ENCODE results near the gene PKN3. TPM values are rescaled to one million over a fixed set of nuclear protein-coding genes. Genes with fewer than 3 reads are reported as not detected.
"Not testable (repeated sequence)": the region's sequence is repeated elsewhere in the genome, so short reads cannot be mapped to it uniquely, and the experiment has no call there.

Gene PKN3
- 1.7 TPM for total RNA-seq (ENCODE audit: insufficient read depth, low replicate concordance)

DNA sequence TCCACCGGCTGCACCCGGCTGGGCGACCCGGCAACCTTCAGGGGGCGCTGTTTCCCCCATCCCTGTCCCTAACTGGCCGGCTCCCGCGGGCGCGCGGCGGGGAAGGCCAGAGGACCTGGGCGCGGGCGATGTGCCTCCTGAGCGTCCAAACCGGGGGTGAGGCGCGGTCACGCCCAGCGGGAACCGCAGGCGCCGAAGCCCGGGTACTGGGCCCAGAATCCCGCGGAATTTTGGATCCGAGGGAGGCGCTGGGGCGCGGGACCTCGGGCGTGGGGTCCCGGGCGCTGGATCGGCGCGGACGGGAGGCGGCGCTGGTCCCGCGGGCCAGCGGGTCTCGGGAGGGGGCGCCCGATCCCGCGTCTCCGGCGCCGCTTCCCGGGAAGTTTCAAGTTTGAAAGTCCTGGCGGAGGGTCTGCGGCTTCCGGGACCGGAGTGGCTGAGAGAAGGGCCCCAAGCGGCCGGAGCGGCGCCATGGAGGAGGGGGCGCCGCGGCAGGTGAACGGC lies at the start of gene PKN3:
TSS of gene PKN3 (plus strand) at position 59 of the 504 bp plus-strand sequence. CDS start at position 472, 413 bp downstream.
- peak; percentile 82 for DNase-seq (ENCODE audit: low spot score)

DNA sequence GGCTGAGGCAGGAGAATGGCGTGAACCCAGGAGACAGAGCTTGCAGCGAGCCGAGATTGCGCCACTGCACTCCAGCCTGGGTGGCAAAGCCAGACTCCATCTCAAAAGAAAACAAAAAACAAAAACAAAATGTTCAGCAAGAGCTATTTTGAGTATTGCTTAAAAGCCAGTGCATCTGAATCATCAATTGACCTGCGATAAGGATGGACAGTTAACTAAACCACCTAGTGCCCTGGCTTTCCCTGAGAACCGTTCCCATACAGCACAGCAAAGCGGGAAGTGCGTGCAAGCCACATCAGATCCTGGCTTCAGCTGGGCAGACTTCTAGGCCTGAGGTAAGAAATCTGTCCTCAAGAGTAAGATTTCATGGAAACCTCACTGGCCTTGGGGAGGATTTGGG lies 48.4 kb upstream of the PKN3 start:
- no peak for DNase-seq (ENCODE audit: low spot score)

DNA sequence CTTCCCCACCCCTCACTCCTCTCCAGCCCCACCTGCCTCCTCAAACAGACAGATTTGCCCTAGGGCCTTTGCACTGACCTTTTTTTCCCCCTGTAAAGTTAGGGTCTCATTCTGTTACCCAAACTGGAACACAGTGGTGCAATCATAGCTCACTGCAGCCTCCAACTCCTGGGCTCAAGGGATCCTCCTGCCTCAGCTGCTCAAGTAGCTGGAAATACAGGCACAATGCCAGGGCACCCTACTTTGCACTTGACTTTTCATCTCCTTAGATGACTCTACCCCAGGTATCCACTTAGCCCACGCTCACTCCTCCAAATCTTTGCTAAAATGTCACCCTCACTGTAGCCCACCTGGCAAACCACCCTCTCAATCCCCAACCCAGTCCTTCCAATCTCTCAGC lies 47.8 kb upstream of the PKN3 start:
- DNase-seq (ENCODE audit: low spot score) = no peak

DNA sequence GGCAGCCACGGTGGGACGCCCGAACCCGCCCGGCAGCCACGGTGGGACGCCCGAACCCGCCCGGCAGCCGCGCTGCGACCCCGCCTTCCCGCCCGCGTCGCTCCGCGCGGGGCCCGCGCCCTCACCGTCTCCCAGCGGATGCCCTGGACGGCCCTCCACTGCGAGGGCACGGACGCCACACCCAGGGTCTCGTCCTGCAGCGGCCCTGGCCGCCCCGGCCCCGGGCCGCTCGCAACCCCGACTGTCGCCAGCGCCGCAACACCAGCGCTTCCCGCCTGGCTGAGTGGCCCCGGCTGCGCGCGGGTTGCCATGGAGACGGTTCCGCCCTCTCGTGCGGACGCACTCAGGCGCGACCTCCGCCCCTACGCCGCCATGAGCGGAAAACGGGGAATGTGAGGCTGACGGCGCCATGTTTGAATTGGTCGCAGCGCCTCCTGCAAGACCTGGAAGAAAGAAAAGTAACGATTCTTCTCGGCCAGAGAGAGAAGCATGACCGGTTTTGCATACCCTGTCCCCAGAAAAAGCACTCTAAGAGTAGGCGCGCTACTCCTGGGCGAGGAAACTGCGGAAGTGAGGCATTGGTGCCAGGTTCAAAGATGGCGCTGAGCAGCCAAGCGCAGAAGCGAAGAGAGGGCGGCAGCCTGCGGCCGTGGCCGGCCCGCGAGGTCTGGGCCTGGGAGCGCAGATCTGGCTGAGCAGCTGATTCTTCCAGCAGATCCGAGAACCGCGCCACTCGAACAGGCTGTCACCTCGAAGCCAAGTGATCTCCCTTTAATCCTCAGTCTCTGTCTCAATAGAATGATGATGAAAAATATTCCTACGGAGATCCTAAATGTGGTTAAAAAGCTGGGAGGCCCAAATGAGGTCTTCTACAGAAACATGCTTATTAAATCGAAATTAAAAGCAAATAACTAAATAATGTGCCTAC lies 45.6 kb upstream of the PKN3 start, which contains the start of gene DYNC2I2:
TSS of gene DYNC2I2 (minus strand) at position 432 of the 928 bp plus-strand sequence. CDS start at position 311, 121 bp downstream.
- peak; percentile 97 for DNase-seq (ENCODE audit: low spot score)

DNA sequence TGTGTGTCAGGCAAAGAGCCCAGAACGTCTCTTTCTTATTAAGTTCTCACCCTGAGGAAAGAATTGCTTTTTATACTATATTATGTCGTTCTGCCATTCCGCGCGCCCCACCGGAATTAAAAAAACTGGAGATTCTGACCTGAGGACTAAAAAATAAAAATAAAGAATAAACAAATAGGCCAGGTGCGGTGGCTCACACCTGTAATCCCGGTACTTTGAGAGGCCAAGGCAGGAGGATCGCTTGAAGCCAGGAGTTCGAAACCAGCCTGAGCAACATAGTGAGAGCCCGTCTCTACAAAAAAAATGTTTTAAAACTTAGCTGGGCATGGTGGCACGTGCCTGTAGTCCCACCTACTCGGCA lies 45.0 kb upstream of the PKN3 start:
- no peak for DNase-seq (ENCODE audit: low spot score)

DNA sequence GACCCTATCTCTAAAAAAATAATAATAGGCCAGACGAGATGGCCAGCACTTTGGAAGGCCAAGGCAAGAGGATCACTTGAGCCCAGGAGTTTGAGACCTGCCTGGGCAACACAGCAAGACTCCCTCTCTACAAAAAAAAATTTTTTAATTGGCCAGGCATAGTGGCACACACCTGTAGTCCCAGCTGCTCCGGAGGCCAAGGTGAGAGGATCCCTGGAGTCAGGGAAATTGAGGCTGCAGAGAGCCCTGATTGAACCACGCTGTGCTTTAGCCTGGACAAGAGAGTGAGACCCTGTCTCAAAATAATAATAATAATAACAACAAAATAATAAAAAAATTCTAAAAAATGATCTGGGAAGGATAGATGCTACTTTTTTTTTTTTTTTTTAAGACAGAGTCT lies 44.5 kb upstream of the PKN3 start:
- no peak for DNase-seq (ENCODE audit: low spot score)

DNA sequence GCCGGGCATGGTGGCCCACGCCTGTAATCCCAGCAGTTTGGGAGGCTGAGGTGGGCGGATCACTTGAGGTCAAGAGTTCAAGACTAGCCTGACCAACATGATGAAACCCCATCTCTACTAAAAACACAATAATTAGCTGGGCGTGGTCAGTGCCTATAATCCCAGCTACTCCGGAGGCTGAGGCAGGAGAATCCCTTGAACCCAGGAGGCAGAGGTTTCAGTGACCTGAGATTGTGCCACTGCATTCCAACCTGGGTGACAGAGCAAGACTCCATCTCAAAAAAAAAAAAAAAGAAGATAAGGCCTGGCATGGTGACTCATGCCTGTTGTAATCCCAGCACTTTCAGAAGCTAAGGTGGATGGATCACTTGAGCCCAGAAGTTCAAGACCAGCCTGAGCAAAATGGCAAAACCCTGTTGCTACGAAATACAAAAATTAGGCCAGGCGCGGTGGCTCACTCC lies 35.8 kb upstream of the PKN3 start:
- DNase-seq (ENCODE audit: low spot score) = not testable (repeated sequence)

DNA sequence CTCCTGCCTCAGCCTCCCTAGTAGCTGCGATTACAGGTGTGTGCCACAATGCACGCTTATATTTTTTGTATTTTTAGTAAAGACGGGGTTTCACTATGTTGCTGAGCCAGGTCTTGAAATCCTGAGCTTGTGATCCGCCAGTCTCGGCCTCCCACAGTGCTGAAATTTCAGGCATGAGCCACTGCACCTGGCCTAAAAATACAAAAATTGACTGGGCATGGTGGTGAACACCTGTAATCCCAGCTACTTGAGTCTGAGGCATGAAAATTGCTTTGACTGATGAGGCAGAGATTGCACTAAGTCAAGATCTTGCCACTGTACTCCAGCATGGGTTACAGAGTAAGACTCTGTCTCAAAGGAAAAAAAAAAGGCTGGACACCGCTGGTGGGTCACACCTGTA lies 32.5 kb upstream of the PKN3 start:
- DNase-seq (ENCODE audit: low spot score) = no peak

DNA sequence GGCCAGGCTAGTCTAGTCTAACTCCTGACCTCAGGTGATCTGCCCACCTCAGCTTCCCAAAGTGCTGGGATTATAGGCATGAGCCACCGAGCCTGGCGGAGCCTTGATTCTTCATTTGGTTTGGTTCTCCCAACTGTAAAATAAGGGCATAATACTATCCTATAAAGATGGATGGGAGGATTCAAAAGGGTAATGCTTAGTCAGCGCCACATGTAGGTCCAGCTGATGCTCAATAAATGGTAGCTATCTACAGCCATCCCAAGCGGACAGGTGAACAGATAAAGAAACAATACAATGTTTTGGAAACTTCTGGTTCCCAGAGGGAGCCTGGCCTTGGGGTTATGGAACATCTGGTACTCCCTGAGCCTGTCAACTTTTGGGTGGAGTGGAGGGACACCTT lies 26.9 kb upstream of the PKN3 start:
- DNase-seq (ENCODE audit: low spot score) = no peak

DNA sequence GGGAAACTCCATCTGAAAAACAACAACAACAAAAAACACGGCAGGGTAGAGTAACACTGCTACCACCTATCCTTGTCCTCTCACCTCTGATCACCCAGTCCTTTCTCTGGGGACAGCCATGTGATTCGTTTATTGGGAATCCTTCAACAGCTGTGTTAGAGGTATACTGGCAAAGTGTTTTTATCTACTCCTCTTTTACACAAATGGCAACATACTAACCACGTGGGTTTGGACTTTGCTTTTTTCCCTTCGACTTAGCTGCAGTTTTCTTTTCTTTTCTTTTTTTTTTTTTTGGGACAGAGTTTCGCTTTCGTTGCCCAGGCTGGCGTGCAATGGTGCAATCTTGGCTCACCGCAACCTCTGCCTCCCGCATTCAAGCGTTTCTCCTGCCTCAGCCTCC lies 24.5 kb upstream of the PKN3 start:
- DNase-seq (ENCODE audit: low spot score) = no peak

DNA sequence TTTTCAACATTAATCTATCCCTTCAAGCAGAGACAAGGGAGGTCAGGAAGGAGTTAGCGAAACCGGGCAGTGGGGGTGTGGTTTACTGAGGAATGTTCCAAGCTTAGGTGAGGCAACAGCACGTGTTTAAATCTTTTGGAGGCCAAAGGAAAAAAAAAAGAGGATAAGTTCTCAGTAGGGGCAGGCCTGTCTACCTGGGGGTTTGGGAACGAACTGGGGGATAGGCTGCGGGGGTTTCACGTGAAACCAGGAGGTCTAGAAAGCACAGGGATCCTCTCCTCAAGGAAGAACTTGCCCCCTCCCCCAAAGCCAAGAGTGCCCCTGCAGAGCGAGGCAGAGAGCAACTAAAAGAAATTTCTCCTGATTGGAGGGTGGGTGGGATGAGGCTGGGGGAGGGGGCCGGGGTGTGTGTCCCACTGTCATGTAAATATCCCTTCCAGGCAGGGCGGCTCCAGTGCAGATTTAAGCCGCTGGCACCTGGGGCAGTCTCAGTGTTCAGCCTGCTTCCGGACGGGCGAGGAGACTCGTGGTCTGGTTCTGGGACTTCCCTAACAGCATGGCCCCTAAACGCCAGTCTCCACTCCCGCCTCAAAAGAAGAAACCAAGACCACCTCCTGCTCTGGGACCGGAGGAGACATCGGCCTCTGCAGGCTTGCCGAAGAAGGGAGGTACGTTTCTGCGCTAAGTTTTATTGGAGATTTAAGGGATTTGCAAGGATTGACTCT lies 18.8 kb upstream of the PKN3 start:
- DNase-seq (ENCODE audit: low spot score) = peak; percentile 56

DNA sequence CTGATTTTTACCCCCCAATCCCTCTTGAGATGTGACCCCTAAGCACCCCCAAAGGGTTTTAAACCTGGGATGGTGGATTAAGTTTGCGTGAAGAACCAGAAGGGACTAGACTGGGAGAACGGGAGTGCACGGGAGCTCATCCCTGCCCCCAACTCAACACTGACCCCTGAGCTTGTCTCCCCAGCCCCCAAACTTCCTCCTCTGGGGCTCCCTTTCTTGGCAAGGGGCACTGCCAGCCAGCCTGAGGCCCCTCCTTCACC lies 18.3 kb upstream of the PKN3 start:
- DNase-seq (ENCODE audit: low spot score) = no peak

DNA sequence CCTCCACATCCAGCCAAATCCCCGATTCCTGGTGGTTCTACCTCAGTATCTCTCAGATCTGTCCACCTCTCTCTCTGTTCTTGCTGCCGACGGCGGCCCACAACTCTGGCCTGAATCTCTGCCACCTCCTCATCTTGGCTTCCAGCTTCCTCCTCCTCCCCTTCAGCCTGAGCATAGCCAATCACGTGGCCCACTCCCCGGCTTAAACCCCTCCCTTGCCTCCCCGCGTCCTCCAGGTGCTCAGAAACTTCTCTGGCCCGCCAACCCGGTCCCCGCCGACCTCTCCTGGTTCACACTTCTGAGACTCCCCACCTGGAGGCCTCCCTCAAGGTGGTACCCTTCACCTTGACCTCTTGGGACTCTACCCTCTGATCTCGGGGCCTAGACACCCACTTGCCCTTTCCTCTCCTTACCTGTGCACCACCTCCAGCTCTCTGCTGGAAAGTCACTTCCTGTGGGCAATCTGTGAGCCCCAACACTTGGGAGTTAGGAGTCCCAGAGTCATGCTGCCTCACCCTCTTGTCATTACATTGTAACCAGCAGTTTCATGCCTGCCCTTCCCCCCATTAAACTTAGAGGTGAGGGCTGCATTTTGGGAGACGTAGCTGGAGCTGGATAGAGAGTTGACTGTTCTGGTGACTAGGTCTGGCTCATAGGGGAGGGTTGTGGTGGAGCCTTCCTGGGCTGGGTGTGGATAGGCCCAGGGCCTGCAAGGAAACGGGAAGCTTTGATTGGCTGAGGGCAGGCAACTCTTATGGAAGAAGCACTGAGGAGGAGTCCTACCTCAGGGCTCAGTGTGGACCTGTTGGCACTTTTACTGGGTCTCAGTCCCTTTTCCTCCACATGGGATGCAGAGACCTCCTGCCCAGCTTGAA lies 17.7 kb upstream of the PKN3 start:
- peak; percentile 86 for DNase-seq (ENCODE audit: low spot score)

DNA sequence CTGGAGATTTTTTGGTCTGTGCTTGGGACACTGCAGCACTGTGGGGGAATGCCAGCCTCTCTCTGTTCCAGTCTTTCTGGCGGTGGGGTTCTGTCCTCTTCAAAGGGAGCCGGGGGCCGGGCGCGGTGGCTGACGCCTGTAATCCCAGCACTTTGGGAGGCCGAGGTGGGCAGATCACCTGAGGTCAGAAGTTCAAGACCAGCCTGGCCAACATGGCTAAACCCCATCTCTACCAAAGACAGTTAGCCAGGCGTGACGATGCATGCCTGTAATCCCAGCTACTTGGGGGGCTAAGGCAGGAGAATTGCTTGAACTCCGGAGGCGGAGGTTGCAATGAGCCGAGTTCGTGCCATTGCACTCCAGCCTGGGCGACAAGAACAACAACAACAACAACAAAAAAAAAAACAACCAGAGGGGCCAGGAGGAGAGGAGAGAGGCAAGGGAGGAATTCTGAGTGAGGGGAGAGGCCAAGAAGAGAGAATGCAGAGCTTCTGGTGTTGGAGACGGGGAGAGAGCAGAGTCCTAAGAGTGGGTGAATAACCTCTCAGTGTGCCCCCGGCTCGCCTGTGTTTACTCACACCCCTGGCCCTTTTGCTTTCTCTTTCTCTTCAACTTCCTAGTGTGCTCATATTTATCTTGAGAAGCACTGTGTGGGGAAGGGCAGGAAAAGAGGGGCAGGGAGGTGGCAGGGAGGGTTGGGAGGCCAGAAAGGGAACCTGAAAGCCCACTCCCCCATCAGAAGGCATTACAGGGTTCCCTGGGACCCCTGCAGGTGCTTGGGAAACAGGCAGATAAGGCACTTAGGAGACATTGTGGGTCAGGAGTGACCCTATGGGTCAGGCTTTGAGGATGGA lies 16.4 kb upstream of the PKN3 start:
- DNase-seq (ENCODE audit: low spot score) = no peak

DNA sequence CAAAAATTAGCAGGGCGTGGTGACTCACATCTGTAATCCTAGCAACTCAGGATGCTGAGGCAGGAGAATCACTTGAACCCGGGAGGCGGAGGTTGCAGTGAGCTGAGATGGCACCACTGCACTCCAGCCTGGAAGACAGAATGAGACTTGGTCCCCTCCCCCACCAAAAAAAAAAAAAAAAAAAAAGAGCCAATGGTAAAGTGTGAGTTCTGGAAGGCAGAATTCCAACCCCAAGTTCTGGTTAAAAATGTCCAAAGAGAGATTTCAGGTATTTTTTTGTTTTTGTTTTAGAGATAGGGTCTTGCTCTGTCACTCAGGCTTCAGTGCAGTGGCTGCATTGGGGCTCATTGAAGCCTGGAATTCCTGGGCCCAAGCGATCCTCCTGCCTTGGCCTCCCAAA lies 14.8 kb upstream of the PKN3 start:
- DNase-seq (ENCODE audit: low spot score) = no peak

DNA sequence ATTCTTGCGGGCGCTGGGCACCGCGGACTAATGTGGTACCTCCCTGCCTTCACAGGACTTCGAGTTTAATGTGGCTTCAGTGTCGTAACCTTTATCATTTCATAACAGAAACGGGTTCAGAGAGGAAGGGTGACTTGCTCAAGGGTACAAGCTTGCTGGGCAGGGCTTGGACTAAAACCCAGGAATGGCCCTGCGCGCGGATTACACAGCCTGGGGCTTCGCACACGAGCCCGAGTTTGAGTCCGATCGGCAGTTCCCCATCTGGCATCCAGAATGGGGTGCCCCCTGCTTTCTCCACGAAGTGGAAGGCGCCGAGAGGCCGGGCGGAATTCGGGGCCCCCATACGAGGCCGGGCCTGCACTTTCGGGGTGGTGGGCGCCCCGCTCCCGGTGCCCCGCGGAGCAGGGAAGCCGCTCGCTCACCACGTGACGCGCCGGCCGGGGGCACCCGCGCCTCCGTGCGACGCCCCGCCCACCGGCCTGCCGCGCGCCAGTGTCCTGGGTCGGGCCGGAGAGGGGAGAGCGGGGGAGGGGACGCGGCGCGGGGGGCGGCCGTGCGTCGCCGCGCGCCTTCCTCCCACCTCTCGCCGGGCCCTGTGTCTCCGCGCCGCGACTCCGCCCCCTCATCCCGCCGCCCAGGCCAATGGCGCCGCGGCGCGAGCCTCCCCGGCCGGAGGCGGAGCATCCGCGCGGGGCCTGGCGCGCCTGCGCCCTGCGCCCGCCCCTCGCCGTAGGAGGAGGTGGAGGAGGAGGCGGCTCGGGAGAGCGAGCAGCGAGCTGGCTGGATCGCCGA lies 13.6 kb upstream of the PKN3 start, which contains the start of gene SET:
TSS of gene SET (plus strand) at position 722 of the 792 bp plus-strand sequence. CDS start 361 bp downstream, outside the sequence.
- DNase-seq (ENCODE audit: low spot score) = peak; percentile 97

DNA sequence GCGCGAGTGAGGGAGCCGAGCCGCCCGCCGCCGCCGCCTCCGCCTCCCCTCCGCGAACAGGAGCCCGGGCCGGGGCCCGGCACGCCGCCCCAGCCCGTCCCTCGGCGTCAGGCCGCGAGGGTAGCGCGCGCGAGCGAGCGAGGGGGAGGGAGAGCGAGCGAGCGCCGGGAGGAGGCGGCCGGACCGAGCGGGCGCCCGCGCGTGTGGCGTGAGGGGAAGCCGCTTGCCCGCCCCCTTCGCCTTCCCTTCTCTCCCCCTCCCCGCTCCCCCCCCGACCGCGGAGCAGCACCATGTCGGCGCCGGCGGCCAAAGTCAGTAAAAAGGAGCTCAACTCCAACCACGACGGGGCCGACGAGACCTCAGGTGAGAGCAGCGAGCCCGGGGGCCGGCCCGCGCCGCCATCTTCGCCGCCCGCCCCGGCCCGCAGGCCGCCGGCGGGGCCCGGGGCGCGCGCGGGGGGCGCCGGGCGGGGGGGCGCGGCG lies 13.0 kb upstream of the PKN3 start:
- no peak for DNase-seq (ENCODE audit: low spot score)

DNA sequence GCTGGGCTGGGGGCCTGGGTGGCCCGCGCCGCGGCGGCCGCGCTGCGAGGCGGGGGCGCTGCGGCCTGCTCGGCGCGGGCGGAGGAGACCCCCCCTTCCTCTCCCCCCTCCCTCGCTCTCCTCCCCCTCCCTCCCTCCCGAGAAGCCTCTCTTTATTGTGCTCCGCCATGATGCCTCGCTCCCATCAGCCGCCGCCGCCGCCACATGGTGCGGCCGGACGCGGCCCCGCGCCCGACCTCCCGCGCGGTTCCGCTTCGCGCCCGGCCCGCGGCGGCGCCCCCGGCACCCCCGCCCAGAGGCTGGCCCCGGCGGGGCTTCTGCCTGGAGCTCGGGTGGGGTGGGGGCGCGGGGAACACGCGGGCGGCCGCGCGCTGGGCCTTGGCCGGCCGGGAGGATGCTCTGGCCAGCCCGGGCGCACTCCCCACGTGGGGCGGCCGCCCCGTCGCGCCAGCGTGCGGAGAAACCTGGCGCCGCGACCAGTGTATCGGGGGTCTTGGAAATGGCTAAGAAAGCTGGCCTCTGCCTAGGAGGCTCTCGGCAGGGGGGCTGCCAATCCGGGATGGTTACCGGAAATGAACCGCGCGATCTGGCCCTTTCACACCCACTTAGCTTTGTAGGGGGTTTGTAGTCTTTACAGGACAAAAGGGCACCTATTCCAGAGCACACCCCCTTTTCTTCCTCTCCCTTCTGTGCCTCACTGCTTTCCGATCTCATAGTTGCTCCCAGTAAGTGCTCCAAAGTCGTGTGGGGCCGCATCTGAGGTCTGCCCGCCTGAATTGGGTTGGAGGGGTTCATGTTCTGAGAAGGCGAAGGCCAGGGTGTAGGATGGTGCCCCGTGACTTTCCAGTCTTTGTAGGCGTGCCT lies 12.3 kb upstream of the PKN3 start:
- DNase-seq (ENCODE audit: low spot score) = peak; percentile 33

DNA sequence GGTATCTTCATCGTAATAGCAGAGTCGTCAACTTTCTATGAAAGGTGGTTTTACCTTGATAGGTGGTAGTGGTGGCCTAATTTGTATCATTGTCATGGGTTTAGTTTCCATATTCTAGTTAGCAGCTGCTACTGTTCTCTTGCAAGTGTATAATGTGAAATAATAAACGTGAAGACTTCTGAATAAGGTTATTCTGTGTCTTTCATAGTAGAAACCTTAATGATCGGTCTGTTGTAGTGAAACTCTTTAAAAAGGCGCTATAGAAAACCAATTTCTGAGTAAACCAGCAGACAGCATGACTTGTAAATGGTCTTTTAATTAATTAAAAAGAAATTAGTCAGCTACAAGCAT lies 11.6 kb upstream of the PKN3 start:
- no peak for DNase-seq (ENCODE audit: low spot score)

Measured in umbilical cord (tissue), 2 donors.